Central memory CD4-positive, alpha-beta T cell (primary cell): ENCODE data around the gene FOXE3.

Experiments used
- DNase-seq: peaks from one replicate; pipeline ENCODE4 v3.0.0; 2022

Gene FOXE3

DNA sequence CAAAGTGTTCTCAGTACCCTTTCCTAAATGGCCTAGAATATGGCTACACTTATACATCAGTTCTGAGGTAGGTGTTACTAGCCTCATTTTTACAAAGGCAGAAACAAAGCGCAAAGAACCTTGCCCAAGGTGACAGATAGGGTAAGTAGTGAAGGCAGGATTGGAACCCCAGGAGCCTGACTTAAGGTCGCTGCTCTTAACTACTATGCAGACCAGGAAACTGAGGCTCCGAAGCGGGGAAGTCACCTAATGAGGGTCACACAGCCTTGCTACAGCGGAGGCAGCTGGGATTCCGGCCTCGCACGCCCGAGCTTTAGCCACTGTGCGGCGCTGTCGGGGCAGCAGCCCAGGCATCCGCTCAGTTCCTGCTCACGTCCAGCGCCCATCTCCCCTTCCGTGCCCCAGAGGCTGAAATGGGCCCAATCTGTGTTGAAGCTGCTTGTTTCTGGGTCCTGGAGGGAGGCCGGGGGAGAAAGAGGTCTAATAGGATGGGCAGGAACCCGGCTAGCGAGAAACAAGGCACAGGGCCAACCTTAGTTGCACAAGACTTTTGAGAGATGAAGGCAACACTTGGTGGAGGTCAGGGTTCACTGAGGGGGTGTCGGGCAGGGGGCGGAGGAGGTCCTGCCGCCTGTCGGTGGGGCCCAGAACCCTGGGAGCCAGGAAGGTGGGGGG lies 20.4 kb downstream of the FOXE3 start:
- peak; percentile 62 for DNase-seq

DNA sequence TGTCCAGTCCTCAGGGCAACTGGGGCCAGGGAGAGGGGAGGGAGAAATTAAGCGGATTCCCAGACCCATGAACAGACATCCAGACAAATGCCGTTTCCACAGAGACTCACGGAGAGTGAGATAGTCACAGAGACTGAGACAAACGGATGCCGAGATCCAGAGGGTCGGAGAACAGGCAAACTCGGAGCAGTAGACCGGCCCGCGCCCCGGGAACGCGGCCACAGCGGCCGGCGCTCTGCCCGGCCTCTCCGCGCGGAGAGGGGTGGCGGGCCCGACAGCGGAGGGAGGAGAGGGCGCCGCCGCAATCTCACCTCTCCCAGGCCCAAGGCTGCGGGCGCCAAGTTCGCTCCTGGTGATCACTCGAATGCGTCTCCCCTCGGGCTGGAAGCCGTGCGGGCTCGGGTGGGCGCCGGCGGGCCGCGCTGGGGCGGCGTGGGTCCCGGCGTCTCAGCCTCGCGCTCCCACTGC lies 20.9 kb downstream of the FOXE3 start:
- no peak for DNase-seq

DNA sequence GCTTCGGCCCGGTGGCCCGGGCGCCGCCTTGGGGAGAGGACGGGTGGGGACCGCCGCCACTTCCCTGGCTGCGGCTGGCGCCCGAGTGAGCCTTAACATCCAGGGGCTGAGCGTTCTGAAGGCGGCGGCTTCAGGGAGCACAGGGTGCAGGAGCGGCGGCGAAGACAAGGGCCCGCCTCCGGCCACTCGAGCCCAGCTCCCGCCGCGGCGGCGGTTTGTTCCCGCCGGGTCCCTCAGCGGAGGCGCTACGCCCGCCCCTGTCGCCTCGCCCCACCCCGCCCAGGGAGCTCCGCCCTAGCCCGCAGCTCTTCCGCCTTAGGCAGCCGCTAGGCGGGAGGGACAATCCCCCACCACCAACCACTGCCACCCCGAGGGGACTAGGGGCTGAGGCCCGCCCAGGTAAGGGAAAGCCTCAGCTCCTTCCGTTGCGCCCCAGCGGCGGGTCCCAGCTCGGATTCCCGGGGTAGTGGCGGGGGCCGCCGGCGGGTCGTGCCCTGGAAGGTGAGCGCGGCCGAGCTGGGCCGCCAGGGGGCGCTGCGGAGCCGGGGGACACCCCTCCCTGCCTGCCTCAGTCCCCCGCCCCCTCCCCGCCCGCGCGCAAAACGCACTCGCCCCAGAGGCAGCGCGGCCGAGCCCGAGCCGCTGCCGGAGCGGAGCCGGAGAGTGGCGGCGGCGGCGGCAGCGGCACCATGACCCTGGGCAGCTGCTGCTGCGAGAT lies 21.5 kb downstream of the FOXE3 start, which contains the start of gene FOXD2:
Gene FOXD2, plus strand, starts transcription at position 598 of the 718 bp plus-strand sequence. Its CDS starts 92 bp downstream, at position 690.
- DNase-seq: peak; percentile 87

DNA sequence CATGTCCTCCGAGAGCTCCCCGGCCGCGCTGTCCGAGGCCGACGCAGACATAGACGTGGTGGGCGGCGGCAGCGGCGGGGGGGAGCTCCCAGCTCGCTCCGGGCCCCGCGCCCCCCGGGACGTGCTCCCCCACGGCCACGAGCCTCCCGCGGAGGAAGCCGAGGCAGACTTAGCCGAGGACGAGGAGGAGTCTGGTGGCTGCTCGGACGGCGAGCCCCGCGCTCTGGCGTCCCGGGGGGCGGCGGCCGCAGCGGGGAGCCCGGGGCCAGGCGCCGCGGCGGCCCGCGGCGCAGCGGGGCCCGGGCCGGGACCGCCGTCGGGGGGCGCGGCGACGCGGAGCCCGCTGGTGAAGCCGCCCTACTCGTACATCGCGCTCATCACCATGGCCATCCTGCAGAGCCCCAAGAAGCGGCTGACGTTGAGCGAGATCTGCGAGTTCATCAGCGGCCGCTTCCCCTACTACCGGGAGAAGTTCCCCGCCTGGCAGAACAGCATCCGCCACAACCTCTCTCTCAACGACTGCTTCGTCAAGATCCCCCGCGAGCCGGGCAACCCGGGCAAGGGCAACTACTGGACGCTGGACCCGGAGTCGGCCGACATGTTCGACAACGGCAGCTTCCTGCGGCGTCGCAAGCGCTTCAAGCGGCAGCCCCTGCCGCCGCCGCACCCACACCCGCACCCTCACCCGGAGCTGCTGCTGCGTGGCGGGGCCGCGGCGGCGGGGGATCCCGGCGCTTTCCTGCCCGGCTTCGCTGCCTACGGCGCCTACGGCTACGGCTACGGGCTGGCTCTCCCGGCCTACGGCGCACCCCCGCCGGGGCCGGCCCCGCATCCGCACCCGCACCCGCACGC lies 22.3 kb downstream of the FOXE3 start:
- peak; percentile 42 for DNase-seq

DNA sequence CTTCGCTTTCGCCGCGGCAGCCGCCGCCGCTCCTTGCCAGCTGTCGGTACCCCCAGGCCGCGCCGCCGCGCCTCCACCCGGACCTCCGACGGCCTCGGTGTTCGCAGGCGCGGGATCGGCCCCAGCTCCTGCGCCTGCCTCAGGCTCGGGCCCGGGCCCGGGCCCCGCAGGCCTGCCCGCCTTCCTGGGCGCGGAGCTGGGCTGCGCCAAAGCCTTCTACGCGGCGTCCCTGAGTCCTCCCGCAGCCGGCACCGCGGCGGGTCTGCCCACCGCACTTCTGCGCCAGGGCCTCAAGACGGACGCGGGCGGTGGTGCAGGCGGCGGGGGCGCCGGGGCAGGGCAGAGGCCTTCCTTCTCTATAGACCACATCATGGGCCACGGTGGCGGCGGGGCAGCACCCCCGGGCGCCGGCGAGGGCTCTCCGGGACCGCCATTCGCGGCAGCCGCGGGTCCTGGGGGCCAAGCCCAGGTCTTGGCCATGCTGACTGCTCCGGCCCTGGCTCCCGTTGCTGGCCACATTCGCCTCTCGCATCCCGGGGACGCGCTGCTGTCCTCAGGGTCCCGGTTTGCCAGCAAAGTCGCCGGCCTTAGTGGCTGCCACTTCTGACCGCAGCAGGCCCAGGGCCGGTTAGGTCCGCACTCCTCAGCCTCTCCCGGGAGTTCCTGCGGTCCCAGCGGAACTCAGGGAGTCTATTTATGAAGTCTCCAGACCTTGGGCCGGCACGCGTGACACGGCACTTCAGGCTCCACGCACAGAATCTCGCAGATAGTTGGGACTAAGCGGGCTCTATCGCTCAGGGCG lies 23.1 kb downstream of the FOXE3 start:
- DNase-seq: no peak

DNA sequence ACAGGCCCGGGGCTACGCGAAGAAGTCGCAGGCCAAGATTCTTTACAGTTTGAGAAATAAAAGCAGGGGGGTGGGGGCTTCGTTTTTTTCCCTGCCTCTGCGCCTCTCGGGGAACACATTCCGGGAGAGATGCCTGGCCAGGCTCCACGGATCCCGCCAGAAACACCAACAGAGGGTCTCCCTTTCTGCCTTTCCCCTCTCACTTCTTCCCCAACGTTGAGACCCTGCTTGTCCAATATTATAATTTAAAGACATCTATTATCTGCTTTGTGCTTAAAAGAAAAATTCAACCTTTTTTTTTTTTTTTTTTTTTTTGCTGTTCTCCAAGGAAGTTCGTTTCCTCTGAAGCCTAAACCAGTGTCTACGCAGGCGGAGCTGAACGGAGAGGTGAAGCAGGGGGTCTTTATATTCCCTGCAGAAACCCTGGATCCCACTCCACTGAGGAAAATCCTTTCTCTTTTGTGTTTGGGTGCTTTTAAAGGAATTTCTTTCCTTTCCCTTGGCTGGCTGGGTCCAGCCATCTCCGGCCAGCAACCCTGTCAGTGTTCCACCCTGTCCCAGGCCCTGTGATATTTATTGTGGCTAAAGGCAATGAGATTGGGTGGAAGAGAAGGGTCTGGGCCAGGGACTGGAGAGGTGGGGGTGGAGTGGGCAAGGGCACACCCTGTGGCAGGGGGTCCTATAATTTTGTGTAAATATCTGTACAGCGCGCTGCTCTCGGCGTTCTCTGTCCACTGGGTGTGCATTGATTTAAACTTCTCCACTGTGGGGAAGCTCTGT lies 23.9 kb downstream of the FOXE3 start:
- DNase-seq: no peak

DNA sequence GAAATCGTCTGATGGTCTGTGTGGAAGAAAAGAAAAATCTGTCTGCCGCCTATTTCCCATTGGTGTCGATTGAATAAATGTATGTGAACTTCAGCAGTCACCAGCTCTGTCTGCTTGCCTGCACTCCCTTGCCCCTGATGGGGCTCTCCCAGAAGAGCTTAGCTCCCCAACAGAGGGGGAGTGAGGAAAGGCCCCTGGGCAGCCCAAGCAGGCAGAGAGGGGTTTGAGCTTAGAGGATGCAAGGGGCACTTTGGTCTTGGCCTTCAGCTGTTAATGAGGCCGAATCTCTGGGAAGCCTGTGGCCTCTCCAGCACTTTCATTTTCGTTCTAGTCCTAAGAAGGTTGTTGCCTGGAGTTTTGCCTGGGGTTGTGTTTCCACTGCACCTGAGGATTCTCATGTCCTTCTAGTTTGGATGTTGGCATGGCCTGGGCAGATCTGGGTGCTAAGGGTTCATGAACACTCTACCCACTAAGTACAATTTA lies 24.6 kb downstream of the FOXE3 start:
- DNase-seq: no peak

DNA sequence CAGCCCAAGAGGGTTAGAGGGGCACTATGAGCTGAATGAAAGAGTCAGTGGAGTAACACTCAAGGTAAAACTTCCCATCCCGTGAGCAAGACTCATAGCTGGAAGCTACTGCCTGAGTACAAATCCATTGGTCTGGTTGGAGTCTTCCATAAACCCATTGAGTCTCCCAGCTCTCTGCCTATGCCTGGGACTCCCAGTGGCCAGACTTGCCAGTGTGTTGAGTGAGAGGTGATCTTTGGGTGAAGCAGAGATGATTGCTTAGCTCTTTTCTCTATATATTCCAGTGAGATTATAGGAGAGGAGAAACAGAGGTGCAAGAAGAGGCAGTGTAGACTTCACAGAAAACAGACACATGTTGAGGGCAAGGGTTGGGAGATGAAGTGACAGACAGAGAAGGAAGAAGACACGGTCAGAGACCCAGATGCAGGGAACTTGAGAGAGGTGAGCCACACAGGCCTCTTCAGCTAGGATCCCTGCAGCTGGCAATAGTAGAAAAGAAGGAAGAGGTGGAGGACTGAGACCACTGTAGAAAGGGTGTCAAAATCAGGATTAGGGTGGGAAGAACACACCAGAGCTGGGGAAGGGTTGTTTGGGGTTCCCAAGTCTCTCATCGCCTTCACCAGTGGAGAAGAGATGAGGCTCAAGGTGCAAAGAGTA lies 25.5 kb downstream of the FOXE3 start:
- no peak for DNase-seq

DNA sequence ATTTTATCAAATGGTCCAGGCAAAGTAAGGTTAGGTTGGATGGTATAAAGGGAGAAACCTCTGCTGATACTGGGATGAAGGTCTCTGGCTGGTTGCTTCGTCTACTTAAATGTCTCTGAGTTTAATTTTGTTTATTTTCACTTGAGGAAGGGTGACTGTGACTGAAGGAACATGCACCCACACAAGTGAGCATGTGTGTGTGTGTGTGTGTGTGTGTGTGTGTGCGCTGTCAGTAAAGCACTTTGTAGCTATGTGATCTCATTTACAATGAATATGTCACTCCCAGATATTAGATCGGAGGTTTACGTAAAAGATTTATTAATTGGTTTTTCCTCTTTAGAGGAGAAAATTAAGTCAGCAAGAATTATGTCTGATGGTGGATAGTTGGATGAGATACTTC lies 26.1 kb downstream of the FOXE3 start:
- no peak for DNase-seq

DNA sequence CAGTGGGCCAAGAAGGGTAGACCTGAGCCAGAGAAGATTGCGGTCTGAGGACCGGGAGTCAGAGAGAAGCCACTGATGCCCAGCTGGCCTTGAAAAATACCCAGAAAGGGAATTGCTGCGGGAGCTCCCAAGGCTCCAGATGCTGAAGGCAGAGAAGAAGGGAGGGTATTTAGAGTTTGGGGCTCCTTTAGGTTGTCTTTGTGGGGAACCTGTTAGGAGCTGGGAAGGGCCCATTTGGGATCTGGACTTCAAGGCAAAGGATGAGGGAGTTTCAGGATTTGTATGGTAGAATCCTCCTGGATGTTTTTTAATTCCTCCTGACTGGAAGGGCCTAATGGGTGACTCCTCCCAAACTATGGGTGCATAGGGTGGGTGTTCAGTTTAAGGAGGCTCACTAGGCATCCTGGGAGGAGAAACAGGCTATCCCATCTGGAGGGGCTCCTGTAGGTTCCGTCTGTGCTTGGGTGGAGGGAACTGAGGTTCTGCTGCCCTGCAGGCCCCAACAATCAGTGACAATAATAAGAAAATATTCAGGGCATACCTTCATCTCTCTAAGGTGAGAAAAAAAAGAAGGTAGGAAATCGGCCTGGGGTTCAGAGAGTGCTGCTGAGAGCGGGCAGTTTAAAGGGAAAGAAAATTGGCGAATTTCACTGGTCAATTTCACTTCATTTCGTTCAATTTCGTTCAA lies 26.9 kb downstream of the FOXE3 start:
- no peak for DNase-seq

DNA sequence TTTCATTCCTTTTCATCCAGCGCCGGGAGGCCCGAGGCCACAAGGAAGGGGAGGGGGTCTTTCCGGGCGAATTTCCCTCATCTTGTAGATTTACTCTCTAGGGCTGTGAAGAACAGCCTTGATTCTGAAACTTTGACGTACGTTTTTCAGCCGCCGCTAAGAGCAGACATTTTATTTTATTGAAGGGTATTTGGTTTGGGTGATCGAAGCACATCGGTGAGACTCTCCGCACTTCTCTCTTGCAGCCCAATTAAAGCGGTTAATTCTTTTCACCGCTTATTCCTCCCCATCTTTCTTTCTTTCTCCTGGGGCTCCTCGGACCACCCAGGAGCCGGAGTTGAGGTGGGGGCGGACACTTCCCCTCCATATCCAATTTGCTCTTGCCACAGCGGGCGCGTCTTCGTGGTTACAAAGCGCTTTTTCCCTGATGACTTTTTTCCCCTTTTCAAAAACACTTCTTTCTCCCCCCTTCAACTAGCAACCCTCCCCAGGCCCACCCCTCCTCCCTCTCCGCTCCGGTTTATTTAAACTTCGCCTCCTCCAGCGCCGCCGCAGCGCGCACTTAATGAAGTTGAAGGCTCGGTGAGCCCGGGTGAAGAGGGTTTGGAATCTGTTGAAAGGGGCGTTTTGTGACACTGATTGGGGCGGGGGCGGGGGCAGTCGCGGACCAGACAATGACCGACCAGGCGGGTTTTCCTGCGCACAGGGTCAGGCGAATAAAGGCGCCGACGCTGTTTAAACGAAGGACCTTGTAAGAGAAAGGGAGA lies 27.6 kb downstream of the FOXE3 start:
- no peak for DNase-seq

DNA sequence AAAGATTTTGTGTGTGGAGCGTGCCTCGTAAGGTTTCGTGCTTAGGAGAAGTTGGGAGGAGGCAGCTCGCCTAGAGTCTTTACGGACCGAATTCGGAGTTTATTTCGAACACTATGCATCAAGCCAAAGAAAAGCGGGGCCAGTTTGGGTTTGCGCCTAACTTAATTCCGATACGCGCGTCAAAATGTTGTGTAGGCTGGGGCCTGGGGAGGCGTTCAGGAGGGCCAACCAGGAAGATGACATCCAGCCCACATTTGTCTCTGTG lies 28.1 kb downstream of the FOXE3 start:
- DNase-seq: no peak

DNA sequence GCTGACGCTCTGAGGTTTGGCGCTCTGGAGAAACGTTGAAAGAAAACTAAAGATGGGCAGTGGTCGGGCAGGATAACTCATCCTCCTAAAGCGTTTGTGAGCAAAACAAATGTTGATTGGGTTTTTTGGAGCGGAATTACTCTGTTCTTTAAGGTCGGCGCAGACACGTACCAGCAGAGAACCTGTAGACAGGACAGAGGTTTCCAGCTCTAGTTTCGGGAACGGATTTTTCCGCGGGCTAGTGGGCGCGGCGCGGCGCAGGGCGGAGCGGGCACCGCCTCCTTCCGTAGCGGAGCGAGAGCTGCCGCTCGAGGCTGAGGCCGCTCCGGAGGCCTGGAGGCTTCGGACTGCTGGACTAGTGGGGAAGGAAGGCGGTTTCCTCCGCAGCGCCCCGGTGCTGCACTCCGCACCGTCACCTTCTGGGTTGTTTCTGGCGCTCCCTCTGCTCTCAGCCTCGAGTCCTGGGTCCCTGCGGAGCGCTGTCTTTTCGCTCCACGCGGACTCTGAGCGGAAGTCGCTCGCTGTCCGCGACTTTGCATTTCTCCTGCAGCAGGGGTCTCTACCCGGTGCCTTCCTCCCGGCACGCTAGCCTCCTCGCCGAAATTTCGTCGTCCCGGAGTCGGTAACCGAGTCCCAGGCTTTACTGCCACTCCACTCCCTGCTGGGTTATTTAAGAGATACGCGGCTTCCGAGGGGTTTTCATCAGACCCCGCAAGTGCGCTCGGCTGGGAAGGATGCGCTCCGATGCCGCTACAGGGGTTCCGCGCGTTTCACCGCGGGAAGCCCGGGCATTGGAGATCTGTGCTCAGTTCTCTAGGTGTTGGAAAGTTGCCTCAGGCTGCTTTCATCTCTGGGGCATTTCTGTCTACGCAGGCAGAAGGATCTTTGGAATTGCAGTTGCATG lies 28.7 kb downstream of the FOXE3 start:
- DNase-seq: no peak

DNA sequence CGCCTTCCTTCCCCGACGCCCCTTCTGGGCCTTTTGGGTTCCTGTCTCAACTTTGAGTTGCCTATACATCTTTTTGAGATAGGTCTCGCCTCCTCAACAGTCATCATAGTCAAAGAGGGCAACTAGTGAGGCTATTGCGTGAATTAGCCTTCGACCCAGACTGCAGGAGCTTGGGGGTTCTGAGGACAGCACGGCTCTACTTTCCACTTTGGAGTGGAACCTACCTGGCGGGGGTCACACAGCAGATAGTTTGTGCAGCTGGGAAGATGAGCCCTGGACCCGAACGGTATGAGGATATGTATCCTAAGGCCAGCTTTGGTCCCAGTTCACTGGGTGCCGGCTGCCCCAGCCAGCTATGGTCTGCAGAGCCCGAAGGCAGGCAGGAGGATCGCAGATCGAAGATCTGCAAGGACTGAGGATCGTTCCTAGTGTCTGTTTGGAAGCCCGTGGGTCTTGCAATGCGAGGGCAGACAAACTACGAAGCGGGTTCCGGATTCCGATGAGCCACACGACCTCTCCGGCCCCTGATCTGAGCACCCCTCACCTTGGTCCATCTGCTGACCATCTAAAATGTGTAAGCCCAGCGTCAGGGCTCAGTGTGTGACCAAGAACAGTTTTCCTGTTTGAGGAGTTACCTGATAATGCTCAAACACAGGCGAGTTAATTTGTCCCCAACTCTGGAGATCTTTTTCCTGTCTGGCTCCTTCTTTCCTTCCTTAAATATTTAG lies 29.9 kb downstream of the FOXE3 start:
- DNase-seq: no peak

DNA sequence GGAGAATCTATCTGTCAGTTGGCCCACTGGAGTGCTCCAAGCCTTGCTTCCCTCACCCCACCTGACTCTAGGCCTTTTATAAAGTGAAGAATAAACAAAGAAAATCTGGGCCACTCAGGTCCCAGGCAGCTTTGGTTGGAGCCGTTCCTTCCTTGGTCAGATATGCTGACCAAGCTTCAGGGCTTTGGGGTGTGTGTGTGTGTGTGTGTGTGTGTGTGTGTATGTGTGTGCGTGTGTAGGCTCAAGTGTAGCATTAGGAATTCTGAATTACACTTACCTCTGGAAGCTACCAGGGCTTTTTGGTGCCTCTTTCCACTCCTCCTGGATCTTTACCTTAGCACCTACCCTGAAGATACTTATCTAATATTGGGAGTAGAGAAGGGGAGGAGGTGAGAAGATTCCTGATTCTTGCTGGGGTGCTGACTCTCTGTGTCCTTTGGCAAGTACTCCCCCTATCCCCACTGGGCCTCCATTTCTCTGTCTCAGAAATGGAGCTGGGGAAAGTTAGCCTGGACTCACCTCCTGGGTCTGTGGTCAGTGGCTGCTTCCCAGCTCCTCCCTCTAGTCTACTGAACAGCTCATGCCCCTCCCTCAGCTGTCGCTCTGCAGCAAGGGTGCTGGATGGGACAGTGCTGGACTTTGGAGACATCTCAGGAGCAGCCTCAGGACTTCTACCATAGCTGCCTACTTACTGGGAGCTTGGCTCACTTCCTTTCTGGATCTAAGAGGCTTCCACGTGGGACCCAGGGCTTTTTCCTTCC lies 32.6 kb downstream of the FOXE3 start:
- no peak for DNase-seq

DNA sequence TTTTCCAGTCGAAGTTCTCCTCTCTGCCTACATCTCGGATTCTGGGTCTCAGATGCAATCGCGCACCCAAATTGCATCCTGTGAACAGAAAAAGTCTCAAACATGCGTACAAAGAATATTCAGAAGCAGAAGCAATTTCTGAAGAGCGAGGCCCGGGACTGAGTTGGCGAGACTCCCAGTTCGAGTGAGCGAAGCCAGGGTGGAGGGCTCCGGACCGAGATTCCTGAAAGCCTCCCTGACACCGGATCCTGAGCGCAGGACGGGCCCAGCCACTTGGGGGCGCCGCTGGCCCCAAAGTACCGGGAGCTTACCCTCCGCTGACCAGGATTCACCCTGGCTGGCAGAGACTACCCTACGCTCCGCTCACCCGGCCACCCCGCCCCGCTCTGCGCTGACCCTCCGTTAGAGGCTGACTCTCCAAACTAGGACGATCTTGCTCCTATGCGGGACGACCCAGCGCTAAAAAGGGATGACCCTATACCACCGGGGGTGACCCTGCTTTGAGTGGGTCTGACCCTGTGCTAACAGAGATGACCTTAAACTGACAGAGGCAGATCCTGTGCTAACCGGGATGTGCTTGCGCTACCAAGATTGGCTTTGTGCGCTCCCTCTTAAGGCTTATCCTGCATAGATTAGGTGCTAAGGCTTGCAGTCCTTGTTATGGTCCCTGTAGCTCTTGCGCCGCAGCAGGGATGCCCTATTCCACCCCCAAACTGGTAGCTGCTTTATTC lies 33.9 kb downstream of the FOXE3 start:
- no peak for DNase-seq

DNA sequence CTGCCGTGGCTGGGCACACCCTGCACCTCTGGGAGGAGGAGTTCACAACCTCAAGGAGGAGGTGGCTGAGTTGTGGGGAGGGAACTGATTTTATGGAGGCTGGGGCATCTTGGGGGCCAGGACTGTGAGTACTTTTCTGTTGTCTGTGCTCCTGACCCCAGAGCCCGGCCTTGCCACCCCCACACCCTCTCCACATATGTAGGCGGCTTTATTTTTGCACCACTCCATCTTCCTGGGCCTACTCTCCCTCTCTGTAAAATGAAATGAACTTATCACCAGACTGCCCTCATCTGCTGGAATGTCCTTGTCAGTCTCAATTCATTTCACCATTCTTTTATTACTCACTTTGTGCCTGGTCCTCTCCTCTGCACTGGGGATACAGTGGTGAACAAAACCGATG lies 34.5 kb downstream of the FOXE3 start:
- DNase-seq: no peak
